ENCODE measurements around the gene GAL3ST1.
"Not testable (repeated sequence)": the region's sequence is repeated elsewhere in the genome, so short reads cannot be mapped to it uniquely, and the experiment has no call there.

The GAL3ST1 gene

DNA sequence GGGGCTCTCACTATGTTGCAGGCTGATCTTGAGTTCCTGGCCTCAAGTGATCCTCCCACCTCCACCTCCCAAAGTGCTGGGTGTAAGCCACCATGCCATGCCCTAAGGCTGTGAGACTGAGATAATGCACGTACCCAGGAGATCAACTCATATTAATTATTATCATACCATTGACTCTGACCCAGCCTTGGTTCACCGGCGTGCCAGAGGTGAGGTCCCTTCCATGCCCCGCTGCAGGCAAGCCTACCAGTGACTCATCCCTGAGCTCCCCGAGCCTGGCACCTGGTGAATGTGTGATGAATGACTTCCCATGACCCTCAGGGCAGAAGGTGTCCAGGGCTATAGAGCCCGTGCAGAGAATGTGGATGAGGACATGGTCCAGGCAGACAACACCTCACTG is 12.1 kb downstream of the GAL3ST1 start:
- DNase-seq = peak; percentile 82

- DNase-seq = peak; percentile 54
Measured at GRCh38 chr22:30561402-30562189, 12.9 kb downstream of the GAL3ST1 start.

- peak; percentile 67 for DNase-seq
Measured at GRCh38 chr22:30560643-30561202, 13.7 kb downstream of the GAL3ST1 start.

GRCh38 chr22:30559889-30560288 is 14.6 kb downstream of the GAL3ST1 start:
- no peak for DNase-seq

- DNase-seq = no peak
Measured at GRCh38 chr22:30557243-30557642, 17.2 kb downstream of the GAL3ST1 start.

DNA sequence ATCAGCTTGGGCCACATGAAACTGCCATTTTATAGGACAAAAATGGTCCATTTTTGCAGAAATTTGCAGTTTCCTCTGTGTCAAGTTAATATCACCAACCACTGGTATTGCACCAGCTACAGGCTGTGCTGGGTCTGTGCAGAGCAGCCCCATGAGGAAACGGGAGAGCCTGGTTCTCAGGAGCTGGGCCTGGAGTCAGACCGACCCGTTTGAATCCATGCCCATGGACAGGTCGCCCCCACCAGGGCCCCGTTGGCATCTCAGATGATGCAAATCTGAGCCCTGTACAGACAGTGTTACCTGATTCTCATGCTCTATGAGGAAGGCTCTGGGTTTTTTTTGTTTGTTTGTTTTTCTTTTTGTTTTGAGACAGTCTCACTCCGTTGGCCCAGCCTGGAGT is 18.1 kb downstream of the GAL3ST1 start:
- peak; percentile 49 for DNase-seq

- no peak for DNase-seq
Measured at GRCh38 chr22:30555282-30556210, 18.9 kb downstream of the GAL3ST1 start.

GRCh38 chr22:30553971-30554370 is 20.5 kb downstream of the GAL3ST1 start:
- peak; percentile 35 for DNase-seq

DNA sequence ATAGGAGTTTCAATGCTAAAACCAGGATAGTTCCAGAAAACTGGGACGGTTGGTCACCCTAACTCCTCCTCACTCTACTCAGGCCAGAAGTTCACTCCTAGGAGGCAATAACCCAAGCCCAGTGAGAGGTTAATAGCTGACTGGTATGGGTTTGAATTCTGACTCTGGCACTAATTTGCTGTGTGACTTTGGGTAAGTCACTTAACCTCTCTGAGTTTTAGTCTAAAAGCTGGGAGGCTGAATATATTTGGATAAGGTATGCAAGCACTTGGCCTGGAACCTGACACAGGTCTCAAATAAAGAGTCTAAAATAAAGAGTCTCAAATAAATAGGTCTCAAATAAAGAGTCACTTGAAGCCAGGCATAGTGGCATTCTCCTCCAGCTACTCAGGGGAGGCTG is 21.7 kb downstream of the GAL3ST1 start:
- DNase-seq = no peak

DNA sequence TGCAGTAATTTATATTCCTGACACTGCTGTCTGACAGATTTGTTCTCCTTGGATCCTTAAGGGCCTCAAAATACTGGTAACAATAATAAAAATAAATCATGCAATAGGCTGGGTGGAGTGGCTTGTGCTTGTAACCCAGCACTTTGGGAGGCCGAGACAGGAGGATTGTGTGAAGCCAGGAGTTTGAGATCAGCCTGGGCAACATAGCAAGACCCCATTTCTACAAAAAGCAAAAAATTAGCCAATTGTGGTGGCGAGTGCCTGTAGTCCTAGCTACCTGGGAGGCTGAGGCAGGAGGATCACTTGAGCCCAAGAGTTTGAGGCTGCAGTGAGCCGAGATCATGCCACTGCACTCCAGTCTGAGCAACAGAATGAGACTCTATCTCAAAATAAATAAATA is 22.7 kb downstream of the GAL3ST1 start:
- not testable (repeated sequence) for DNase-seq

DNA sequence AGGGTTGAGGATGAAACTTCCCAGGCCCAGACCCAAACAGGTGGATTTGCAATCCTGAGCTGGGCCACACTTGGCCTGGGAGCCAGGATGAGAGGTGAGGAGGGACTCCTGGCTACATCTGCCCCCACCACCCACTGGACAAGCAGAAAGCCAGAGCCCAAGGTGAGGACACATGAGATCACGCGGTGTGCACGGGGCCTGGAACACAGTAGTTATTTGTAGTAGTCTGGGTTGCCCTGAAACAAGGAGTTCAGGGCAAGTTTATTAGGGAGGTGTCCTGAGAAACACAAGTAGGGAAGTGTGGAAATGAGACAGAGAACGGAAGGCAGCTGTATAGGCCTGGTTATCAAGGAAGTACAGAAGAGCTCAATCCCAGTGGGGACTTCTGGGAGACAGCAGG is 27.3 kb downstream of the GAL3ST1 start:
- DNase-seq = no peak

DNA sequence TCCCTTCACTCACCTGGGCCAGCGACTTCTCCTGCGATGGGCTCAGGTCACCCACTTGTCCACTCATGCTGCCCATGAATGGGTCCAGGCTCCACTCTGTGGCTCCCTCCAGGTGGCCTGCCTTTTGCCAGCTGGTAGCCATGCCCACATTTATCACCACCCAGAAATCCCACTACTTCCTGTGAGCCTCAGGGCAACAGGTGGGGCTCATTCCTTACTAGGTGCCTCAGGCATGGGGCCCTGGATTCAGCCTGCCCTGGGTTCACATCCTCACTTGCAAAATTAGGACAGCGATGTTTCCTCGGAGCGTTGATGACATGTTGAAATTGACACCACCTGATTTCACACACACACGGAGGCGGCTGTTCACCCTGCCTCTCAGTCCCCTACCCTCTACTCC is 27.8 kb downstream of the GAL3ST1 start, which contains the start of gene SEC14L6:
Gene SEC14L6, minus strand, starts transcription at position 126 of the 400 bp plus-strand sequence. Its CDS starts 59 bp downstream, at position 67.
- no peak for DNase-seq

DNA sequence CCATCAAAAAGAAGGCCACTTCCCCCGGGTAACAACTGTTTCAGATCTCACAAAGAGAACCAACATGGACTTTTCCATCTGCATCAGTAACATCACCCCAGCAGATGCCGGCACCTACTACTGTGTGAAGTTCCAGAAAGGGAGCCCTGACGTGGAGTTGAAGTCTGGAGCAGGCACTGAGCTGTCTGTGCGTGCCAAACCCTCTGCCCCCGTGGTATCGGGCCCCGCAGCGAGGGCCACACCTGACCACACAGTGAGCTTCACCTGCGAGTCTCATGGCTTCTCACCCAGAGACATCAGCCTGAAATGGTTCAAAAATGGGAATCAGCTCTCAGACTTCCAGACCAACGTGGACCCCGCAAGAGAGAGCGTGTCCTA is 31.7 kb downstream of the GAL3ST1 start:
- no peak for DNase-seq

- DNase-seq = no peak
Measured at GRCh38 chr22:30541961-30542810, 32.3 kb downstream of the GAL3ST1 start.

DNA sequence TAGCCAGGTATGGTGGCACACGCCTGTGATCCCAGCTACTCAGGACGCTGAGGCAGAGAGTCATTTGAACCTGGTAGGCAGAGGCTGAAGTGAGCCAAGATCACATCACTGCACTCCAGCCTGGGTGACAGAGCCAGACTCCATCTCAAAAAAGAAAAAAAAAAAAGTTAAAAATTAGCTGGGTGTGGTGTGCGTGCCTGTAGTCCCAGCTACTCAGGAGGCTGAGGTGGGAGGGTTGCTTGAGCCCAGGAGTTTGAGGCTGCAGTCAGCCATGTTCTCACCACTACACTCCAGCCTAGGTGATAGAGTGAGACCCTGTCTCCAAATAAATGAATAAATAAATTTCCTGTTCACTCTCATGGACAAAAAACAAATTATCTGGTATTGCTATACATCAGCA is 33.0 kb downstream of the GAL3ST1 start:
- DNase-seq = not testable (repeated sequence)

GRCh38 chr22:30539368-30539767 is 35.1 kb downstream of the GAL3ST1 start:
- no peak for DNase-seq

DNA sequence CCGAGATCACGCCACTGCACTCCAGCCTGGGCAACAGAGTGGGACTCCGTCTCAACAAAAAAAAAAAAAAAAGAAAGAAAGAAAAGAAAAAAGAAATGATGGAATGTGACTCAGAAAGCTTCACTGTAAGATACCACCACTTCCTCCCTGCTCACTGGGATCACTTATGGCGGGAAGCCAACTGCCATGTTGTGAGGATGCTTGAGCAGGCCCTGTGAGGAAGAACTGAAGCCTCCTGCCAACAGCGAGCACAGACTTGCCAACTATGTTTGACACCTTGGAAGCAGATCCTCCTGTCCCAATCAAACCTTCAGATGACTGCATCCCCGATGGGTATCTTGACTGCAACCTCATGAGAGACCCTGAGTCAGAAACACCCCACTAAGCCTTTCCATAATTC is 36.2 kb downstream of the GAL3ST1 start:
- DNase-seq = no peak

GRCh38 chr22:30537083-30537731 is 37.3 kb downstream of the GAL3ST1 start:
- no peak for DNase-seq

- no peak for DNase-seq
Measured at GRCh38 chr22:30535182-30535581, 39.3 kb downstream of the GAL3ST1 start.

GRCh38 chr22:30531651-30532608 is 42.5 kb downstream of the GAL3ST1 start:
- DNase-seq = no peak

DNA sequence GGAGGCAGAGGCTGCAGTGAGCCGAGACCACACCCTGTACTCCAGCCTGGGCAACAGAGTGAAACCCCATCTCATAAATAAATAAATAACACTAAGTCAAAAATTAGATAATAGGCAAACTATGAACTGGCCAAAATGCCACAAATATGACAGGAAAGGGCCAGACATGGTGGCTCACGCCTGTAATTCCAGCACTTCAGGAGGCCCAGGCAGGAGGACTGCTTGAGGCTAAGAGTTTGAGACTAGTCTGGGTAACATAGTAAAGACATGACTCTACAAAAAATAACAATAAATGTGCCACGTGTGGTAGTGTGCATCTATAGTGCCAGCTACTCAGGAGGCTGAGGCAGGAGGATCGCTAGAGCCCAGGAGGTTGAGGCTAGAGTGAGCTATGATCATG is 47.8 kb downstream of the GAL3ST1 start:
- no peak for DNase-seq

Data from hematopoietic multipotent progenitor cell treated with erythropoietin and hydrocortisone succinate and interleukin-3 and kit ligand, for 6 days (in vitro differentiated cells).